Skeletal muscle satellite cell (primary cell): ENCODE measurements around the gene KRTAP19-5. TPM values are rescaled to one million over a fixed set of nuclear protein-coding genes. Genes with fewer than 3 reads are reported as not detected.
"Not testable (repeated sequence)": the region's sequence is repeated elsewhere in the genome, so short reads cannot be mapped to it uniquely, and the experiment has no call there.

Experiments
- H3K27me3 ChIP-seq: 2 replicates; pipeline ENCODE4 v1.7.0; 2013; ENCODE audit warnings: low read length; ENCODE audit not compliant: control insufficient read depth, insufficient read depth
- H3K36me3 ChIP-seq: 2 replicates; pipeline ENCODE4 v1.7.0; 2013; ENCODE audit warnings: mild to moderate bottlenecking, control low read depth, low read length; ENCODE audit not compliant: insufficient read depth
- H3K4me1 ChIP-seq: 2 replicates; pipeline ENCODE4 v1.7.0; 2013; ENCODE audit warnings: low read length; ENCODE audit not compliant: control insufficient read depth, insufficient read depth
- H3K4me2 ChIP-seq: 2 replicates; pipeline ENCODE4 v1.7.0; 2013; ENCODE audit warnings: mild to moderate bottlenecking, low read length
- H3K4me3 ChIP-seq: 2 replicates; pipeline ENCODE4 v1.7.0; 2013; ENCODE audit warnings: low read length
- H3K9ac ChIP-seq: 2 replicates; pipeline ENCODE4 v1.7.0; 2013; ENCODE audit warnings: mild to moderate bottlenecking, low read depth, low read length, moderate library complexity
- H3K9me3 ChIP-seq: replicated peaks from 2 replicates; pipeline ENCODE4 v1.7.0; 2013; ENCODE audit warnings: mild to moderate bottlenecking, control low read depth, low read length
- total RNA-seq: library from RNA; depleted of rRNA; stranded (reverse); fragments of >200 nt; gene quantifications from 2 replicates; pipeline ENCODE4 v1.2.3, GENCODE V29; 2012; rRNA removed

The KRTAP19-5 gene
- not detected in 2 replicates for total RNA-seq

DNA sequence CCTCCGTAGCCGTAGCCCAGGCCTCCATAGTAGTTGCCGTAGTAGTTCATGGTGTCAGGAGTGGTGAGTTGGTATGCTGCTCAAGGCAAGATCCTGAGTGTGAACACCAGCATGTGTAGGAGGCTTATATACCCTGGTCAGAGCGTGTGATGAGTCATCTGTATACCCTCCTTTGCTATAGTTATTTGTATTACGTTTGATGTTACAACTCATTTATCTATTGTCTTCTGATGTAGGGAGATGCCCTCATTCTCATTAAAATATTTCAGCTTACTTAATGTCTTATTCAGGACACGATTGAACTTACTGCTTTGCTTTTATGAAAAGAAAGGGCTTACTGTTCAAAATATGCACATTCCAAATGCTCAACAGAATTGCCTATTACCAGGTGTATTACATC, at the start of gene KRTAP19-5:
Gene KRTAP19-5, minus strand, starts transcription at position 101 of the 400 bp plus-strand sequence. Its CDS starts 51 bp downstream, at position 50.
- H3K4me1 ChIP-seq = no peaks in the 10 kb centered on the region
- H3K9me3 ChIP-seq = peaks cover 4% of the 10 kb centered on the region
- H3K4me2 ChIP-seq = no peak within 1 kb of the TSS
- no peak within 1 kb of the TSS for H3K4me3 ChIP-seq
- no peak within 1 kb of the TSS for H3K9ac ChIP-seq
- no peaks in the 10 kb centered on the region for H3K36me3 ChIP-seq
- no peaks in the 10 kb centered on the region for H3K27me3 ChIP-seq

- no peak within 1 kb of the TSS for H3K9ac ChIP-seq
- no peak within 1 kb of the TSS for H3K4me2 ChIP-seq
- H3K4me3 ChIP-seq = no peak within 1 kb of the TSS
- H3K36me3 ChIP-seq = no peaks in the 10 kb centered on the region
- H3K27me3 ChIP-seq = no peaks in the 10 kb centered on the region
- no peaks in the 10 kb centered on the region for H3K4me1 ChIP-seq
- H3K9me3 ChIP-seq = peaks cover 2% of the 10 kb centered on the region
These were observed 39.8 kb upstream of the KRTAP19-5 start, which contains the start of gene KRTAP19-6 for GRCh38 chr21:30541764-30542163. Gene KRTAP19-6 (minus strand): TSS chr21:30541864. CDS start chr21:30541833, 31 bp downstream.

- no peaks in the 10 kb centered on the region for H3K9me3 ChIP-seq
- H3K4me3 ChIP-seq = no peak overlapping the region
- no peak overlapping the region for H3K9ac ChIP-seq
- H3K27me3 ChIP-seq = no peaks in the 10 kb centered on the region
- no peak overlapping the region for H3K4me2 ChIP-seq
- no peaks in the 10 kb centered on the region for H3K4me1 ChIP-seq
- H3K36me3 ChIP-seq = no peaks in the 10 kb centered on the region
These were observed 16.9 kb upstream of the KRTAP19-5 start for GRCh38 chr21:30518876-30519275.

- Histone ChIP-seq H3K9ac (no peak overlapping the region), H3K36me3 (no peaks in the 10 kb centered on the region)
These were observed 13.7 kb upstream of the KRTAP19-5 start for GRCh38 chr21:30515681-30516080.

GRCh38 chr21:30505621-30506205, 3.8 kb upstream of the KRTAP19-5 start:
- not testable (repeated sequence) for H3K36me3 ChIP-seq, H3K4me1 ChIP-seq, H3K4me2 ChIP-seq, H3K9ac ChIP-seq, H3K27me3 ChIP-seq, H3K4me3 ChIP-seq, H3K9me3 ChIP-seq

More at GRCh38 chr21:30515681-30516080, 13.7 kb upstream of the KRTAP19-5 start:
- Histone ChIP-seq H3K4me3 (no peak overlapping the region), H3K27me3 (no peaks in the 10 kb centered on the region), H3K4me2 (no peak overlapping the region), H3K9me3 (no peaks in the 10 kb centered on the region), H3K4me1 (no peaks in the 10 kb centered on the region)

GRCh38 chr21:30497065-30497464, 4.9 kb downstream of the KRTAP19-5 start, which contains the start of gene KRTAP19-4:
Gene KRTAP19-4 (minus strand): TSS chr21:30497165. CDS start chr21:30497110, 55 bp downstream.
- H3K9me3 ChIP-seq = peaks cover 4% of the 10 kb centered on the region
- H3K4me1 ChIP-seq = no peaks in the 10 kb centered on the region
- no peaks in the 10 kb centered on the region for H3K27me3 ChIP-seq
- no peaks in the 10 kb centered on the region for H3K36me3 ChIP-seq
- no peak within 1 kb of the TSS for H3K4me2 ChIP-seq
- no peak within 1 kb of the TSS for H3K9ac ChIP-seq
- H3K4me3 ChIP-seq = no peak within 1 kb of the TSS

GRCh38 chr21:30491963-30492428, 9.9 kb downstream of the KRTAP19-5 start, which contains the start of gene KRTAP19-3:
Gene KRTAP19-3 (minus strand): TSS chr21:30492013. CDS start chr21:30491957, 56 bp downstream.
- Histone ChIP-seq H3K9me3 (peaks cover 3% of the 10 kb centered on the region), H3K36me3 (no peaks in the 10 kb centered on the region), H3K27me3 (no peaks in the 10 kb centered on the region), H3K4me3 (no peak within 1 kb of the TSS), H3K4me1 (no peaks in the 10 kb centered on the region), H3K9ac (no peak within 1 kb of the TSS), H3K4me2 (no peak within 1 kb of the TSS)

- Histone ChIP-seq H3K4me1 (no peaks in the 10 kb centered on the region), H3K4me3 (no peak within 1 kb of the TSS), H3K27me3 (no peaks in the 10 kb centered on the region), H3K4me2 (no peak within 1 kb of the TSS), H3K9ac (no peak within 1 kb of the TSS), H3K36me3 (no peaks in the 10 kb centered on the region), H3K9me3 (peaks cover 3% of the 10 kb centered on the region)
These were observed 14.6 kb downstream of the KRTAP19-5 start, which contains the start of gene KRTAP19-2 for GRCh38 chr21:30487336-30487735. Gene KRTAP19-2 (minus strand): TSS chr21:30487436. CDS start chr21:30487348, 88 bp downstream.

- no peaks in the 10 kb centered on the region for H3K9me3 ChIP-seq
- H3K4me2 ChIP-seq = no peak overlapping the region
- H3K4me3 ChIP-seq = no peak overlapping the region
- no peaks in the 10 kb centered on the region for H3K4me1 ChIP-seq
- H3K27me3 ChIP-seq = no peaks in the 10 kb centered on the region
- no peaks in the 10 kb centered on the region for H3K36me3 ChIP-seq
- H3K9ac ChIP-seq = no peak overlapping the region
These were observed 15.8 kb downstream of the KRTAP19-5 start for GRCh38 chr21:30486180-30486579.

GRCh38 chr21:30482130-30482529, 19.8 kb downstream of the KRTAP19-5 start:
- H3K9ac ChIP-seq = no peak overlapping the region

GRCh38 chr21:30480145-30480544, 21.8 kb downstream of the KRTAP19-5 start, which contains the start of gene KRTAP19-1:
Gene KRTAP19-1 (minus strand): TSS chr21:30480367. CDS start chr21:30480317, 50 bp downstream.
- H3K4me1 ChIP-seq = no peaks in the 10 kb centered on the region
- H3K36me3 ChIP-seq = no peaks in the 10 kb centered on the region
- H3K9ac ChIP-seq = no peak within 1 kb of the TSS
- H3K4me3 ChIP-seq = no peak within 1 kb of the TSS
- H3K27me3 ChIP-seq = no peaks in the 10 kb centered on the region
- H3K4me2 ChIP-seq = no peak within 1 kb of the TSS
- peaks cover 3% of the 10 kb centered on the region for H3K9me3 ChIP-seq

More at GRCh38 chr21:30482130-30482529, 19.8 kb downstream of the KRTAP19-5 start:
- no peak overlapping the region for H3K4me2 ChIP-seq
- no peaks in the 10 kb centered on the region for H3K27me3 ChIP-seq
- H3K9me3 ChIP-seq = peaks cover 3% of the 10 kb centered on the region
- H3K36me3 ChIP-seq = no peaks in the 10 kb centered on the region
- no peak overlapping the region for H3K4me3 ChIP-seq
- no peaks in the 10 kb centered on the region for H3K4me1 ChIP-seq
